Measurements from ENCODE around the gene TIMELESS.

DNA sequence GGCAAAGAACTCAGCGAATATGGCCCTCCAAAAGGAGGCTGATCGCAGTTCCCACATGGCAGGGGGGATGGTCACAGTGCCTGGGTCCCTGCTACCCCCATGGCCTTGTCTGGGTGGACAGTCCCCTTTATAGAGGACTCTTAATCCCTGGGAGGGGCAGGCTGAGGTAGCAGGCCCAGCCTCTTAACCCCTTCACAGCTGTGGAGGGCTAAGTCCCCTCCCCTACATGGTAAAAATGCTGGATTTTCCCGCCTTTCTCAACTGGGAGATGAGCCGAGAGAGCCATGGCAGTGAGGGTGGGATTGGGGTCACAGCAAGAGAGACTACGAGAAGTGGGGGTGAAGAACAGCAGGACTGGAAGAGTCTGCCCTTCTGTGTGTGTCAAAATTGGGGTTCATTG is 5.3 kb upstream of the TIMELESS start, which contains the start of gene MIP:
- TF ChIP-seq, protein P1, sequence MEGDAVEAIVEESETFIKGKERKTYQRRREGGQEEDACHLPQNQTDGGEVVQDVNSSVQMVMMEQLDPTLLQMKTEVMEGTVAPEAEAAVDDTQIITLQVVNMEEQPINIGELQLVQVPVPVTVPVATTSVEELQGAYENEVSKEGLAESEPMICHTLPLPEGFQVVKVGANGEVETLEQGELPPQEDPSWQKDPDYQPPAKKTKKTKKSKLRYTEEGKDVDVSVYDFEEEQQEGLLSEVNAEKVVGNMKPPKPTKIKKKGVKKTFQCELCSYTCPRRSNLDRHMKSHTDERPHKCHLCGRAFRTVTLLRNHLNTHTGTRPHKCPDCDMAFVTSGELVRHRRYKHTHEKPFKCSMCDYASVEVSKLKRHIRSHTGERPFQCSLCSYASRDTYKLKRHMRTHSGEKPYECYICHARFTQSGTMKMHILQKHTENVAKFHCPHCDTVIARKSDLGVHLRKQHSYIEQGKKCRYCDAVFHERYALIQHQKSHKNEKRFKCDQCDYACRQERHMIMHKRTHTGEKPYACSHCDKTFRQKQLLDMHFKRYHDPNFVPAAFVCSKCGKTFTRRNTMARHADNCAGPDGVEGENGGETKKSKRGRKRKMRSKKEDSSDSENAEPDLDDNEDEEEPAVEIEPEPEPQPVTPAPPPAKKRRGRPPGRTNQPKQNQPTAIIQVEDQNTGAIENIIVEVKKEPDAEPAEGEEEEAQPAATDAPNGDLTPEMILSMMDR (IDR thresholded peaks at IDR 0.05 in 2 of 3, conservative IDR thresholded peaks at IDR 0.05 in 1 of 3; ENCODE audit: control insufficient read depth in 2 of 3, extremely low read depth in 1 of 3, insufficient read depth in 1 of 3, low read depth in 3 of 3, low read length in 3 of 3): no peak
- TF ChIP-seq, protein P2, sequence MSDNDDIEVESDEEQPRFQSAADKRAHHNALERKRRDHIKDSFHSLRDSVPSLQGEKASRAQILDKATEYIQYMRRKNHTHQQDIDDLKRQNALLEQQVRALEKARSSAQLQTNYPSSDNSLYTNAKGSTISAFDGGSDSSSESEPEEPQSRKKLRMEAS (IDR thresholded peaks at IDR 0.05; ENCODE audit: low read depth, low read length): no peak
- TF ChIP-seq SREBF1 (IDR thresholded peaks at IDR 0.05; ENCODE audit: low read length): no peak
- no peak for TF ChIP-seq ZNF24 (IDR thresholded peaks at IDR 0.05)
- no peak for TF ChIP-seq POLR2A (IDR thresholded peaks at IDR 0.05; ENCODE audit: low read depth, low read length)
- TF ChIP-seq RELA (IDR thresholded peaks at IDR 0.05; ENCODE audit: borderline replicate concordance, partially characterized antibody): no peak
- no peak for TF ChIP-seq EP300 (IDR thresholded peaks at IDR 0.05; ENCODE audit: borderline replicate concordance in 1 of 2, control insufficient read depth in 1 of 2, low read depth in 2 of 2, low read length in 2 of 2)
- no peak for TF ChIP-seq TAF1 (IDR thresholded peaks at IDR 0.05; ENCODE audit: borderline replicate concordance, low read depth, low read length)
- no peak for TF ChIP-seq CHD4 (IDR thresholded peaks at IDR 0.05)
- TF ChIP-seq TARDBP (IDR thresholded peaks at IDR 0.05; ENCODE audit: borderline replicate concordance): no peak
- TF ChIP-seq EZH2 (IDR thresholded peaks at IDR 0.05; ENCODE audit: borderline replicate concordance, control insufficient read depth, low read depth, low read length): no peak

Measured in GM12878 (cell line).